ENCODE measurements around the gene UTS2.

DNA sequence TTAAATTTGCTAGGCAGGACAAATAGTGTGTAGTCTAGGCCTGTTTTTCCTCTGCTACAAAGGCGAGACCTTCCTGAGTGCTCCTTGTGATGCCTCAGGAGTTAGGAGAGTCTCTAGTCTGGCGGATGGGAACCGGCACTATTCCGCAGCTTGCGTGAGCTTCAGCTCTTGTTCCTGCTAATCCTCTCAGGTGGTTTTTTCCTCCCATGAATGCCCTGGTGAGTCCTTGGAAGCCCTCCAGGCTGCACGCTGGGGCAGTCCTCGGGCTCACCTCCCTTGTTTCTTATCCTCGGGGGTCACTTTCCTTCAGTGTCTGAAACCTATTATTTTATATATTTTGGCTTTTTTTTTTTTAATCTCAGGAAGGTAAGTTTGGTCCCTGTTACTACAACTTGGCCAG, 28.2 kb downstream of the UTS2 start:
- no peak for TF ChIP-seq POLR2AphosphoS5 (IDR thresholded peaks at IDR 0.05; ENCODE audit: low read depth)
- TF ChIP-seq, protein P1, sequence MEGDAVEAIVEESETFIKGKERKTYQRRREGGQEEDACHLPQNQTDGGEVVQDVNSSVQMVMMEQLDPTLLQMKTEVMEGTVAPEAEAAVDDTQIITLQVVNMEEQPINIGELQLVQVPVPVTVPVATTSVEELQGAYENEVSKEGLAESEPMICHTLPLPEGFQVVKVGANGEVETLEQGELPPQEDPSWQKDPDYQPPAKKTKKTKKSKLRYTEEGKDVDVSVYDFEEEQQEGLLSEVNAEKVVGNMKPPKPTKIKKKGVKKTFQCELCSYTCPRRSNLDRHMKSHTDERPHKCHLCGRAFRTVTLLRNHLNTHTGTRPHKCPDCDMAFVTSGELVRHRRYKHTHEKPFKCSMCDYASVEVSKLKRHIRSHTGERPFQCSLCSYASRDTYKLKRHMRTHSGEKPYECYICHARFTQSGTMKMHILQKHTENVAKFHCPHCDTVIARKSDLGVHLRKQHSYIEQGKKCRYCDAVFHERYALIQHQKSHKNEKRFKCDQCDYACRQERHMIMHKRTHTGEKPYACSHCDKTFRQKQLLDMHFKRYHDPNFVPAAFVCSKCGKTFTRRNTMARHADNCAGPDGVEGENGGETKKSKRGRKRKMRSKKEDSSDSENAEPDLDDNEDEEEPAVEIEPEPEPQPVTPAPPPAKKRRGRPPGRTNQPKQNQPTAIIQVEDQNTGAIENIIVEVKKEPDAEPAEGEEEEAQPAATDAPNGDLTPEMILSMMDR (IDR thresholded peaks at IDR 0.05; ENCODE audit: insufficient read depth, low read length) = no peak

All from HL-60 (cell line).